ENCODE measurements around the gene SLC17A3.

- TF ChIP-seq CTCF (IDR thresholded peaks at IDR 0.05) (no peak), POLR2A (IDR thresholded peaks at IDR 0.05) (no peak)
These were observed 44.7 kb downstream of the SLC17A3 start for GRCh38 chr6:25829375-25829774.
